Measurements from ENCODE around the gene UBE2N. TPM values are rescaled to one million over a fixed set of nuclear protein-coding genes. Genes with fewer than 3 reads are reported as not detected.
A peak's percentile ranks its signal among the peaks of the same experiment; 100 is the strongest.
"Not testable (repeated sequence)": the region's sequence is repeated elsewhere in the genome, so short reads cannot be mapped to it uniquely, and the experiment has no call there.

The UBE2N gene
- total RNA-seq, 2 experiments from 2014 or later = 159 to 170 TPM

DNA sequence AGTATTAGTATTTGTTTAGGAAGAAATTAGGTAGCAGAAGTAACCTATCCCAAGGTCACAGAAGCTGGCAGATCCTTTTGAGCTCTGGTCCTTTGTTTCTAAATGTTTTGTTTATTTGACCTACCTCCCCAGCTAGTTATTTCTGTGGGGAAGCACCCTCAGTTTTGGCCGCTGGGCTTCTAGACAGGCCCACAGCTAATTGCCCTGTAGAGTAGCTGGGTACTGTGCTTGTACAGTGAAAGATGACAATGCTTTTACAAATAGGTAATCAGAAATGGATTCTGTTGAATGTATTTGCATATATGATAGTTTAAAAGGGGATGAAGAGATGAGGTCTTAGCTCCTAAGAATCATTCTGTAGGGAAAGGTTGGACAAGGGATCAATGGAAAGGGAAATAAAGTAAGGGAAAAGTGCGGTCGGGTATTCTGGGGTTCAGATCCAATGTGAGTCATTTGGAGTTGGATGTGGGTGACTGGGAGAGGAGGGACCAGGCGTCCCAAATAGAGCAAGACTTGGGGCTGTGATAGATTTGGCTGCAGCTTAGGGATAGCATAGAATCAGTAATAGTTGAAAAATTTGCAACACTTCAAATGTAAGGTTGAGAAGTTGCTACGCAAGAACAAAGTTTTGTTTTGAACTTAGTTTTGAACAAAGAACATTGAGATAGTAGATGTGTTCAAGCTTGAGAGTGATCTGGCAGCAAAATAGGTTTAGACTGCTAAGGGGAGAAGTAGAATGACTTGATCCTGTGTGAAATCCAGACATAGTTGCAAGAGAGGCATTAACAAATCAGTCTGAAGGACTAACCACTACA, 60.4 kb downstream of the UBE2N start:
- H3K9me3 Mint-ChIP-seq = no peaks in the 10 kb centered on the region
- no peak for DNase-seq
- POLR2A ChIA-PET = interaction anchor here (1.0 to 2.5 kb wide), 7 partner anchors 18 to 452 kb away, joined by 3 to 10 read pairs (median 7); partner anchors contain the start of genes EEA1, MRPL42 and UBE2N
- H3K27ac Mint-ChIP-seq = no peak overlapping the region
- CTCF ChIA-PET = interaction anchor here (0.6 to 3.5 kb wide), 15 partner anchors 8 to 720 kb away, joined by 3 to 19 read pairs (median 4); no protein-coding TSS in a partner anchor
- peak overlapping the region; percentile 100 for H3K4me3 Mint-ChIP-seq
- H3K36me3 Mint-ChIP-seq (ENCODE audit: low read depth) = peaks cover 15% of the 10 kb centered on the region
- H3K27me3 Mint-ChIP-seq = peaks cover 2% of the 10 kb centered on the region
- peaks cover 38% of the 10 kb centered on the region for H3K4me1 Mint-ChIP-seq

DNA sequence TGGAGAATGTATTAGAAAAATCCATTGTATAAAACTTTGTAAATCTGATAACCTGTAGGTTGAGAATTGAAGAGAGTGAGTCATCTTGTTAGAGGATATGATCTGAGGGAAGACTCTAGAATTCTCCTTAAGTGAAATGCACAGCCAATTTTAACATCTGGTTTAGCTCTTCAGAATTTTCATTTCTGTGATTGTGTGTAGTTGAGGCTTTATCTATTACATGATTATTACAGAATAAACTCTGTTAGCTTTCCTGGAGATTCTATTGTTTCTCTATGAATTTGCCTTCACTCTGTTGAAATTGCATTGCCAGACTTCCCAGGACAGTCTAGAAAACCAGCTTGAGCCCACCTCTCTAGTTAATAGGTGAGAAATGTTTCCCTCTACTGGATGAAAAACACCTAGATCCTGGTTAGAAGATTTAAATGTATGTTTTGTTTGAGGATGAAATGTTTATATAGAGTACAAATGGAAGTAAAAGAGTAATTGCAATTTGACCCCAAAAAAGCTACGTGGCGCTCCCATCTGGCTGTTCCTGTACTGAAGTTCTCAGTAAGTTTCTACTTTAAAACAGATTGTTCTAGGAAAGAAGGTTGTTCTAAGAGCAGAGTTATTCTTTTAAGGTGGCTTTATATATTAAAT, 61.1 kb downstream of the UBE2N start:
- Mint-ChIP-seq H3K4me1 (peaks cover 38% of the 10 kb centered on the region), H3K27ac (peak overlapping the region; percentile 100), H3K4me3 (peak overlapping the region; percentile 100), H3K27me3 (peaks cover 2% of the 10 kb centered on the region), H3K36me3 (ENCODE audit: low read depth) (peaks cover 15% of the 10 kb centered on the region), H3K9me3 (no peaks in the 10 kb centered on the region)
- ChIA-PET POLR2A (interaction anchor here (0.9 to 2.5 kb wide), 10 partner anchors 8 to 451 kb away, joined by 3 to 10 read pairs (median 6); partner anchors contain the start of genes EEA1, MRPL42 and UBE2N), CTCF (interaction anchor here (0.6 to 3.5 kb wide), 11 partner anchors 9 to 454 kb away, joined by 3 to 19 read pairs (median 4); no protein-coding TSS in a partner anchor)
- DNase-seq = no peak

DNA sequence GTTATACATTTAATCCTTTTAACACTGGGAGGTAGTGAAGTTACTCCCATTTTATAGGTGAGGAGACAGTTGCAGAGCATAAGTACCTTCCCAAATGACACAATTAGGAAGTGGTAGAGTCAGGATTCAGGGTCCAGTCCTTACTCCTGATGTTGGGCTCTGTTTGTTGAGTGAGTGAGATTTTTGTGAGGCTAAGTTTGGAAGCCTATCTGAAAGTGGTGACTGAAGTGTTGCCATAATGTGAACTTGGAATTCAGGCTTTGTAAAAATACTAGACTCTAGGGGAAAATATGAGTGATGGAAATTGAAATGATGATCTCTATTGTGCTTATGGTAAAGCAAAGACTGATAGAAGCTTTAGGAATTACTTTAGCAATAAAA, 61.8 kb downstream of the UBE2N start:
- Mint-ChIP-seq H3K4me3 (peak overlapping the region; percentile 100), H3K4me1 (peaks cover 35% of the 10 kb centered on the region), H3K9me3 (no peaks in the 10 kb centered on the region), H3K27me3 (peaks cover 2% of the 10 kb centered on the region), H3K36me3 (ENCODE audit: low read depth) (peaks cover 9% of the 10 kb centered on the region), H3K27ac (peak overlapping the region; percentile 100)
- POLR2A ChIA-PET = interaction anchor here (0.9 to 2.5 kb wide), 8 partner anchors 9 to 451 kb away, joined by 4 to 10 read pairs (median 6); partner anchors contain the start of genes EEA1, MRPL42 and UBE2N
- DNase-seq = no peak
- CTCF ChIA-PET = interaction anchor here (0.6 to 3.5 kb wide), 9 partner anchors 15 to 392 kb away, joined by 3 to 19 read pairs (median 4); no protein-coding TSS in a partner anchor

DNA sequence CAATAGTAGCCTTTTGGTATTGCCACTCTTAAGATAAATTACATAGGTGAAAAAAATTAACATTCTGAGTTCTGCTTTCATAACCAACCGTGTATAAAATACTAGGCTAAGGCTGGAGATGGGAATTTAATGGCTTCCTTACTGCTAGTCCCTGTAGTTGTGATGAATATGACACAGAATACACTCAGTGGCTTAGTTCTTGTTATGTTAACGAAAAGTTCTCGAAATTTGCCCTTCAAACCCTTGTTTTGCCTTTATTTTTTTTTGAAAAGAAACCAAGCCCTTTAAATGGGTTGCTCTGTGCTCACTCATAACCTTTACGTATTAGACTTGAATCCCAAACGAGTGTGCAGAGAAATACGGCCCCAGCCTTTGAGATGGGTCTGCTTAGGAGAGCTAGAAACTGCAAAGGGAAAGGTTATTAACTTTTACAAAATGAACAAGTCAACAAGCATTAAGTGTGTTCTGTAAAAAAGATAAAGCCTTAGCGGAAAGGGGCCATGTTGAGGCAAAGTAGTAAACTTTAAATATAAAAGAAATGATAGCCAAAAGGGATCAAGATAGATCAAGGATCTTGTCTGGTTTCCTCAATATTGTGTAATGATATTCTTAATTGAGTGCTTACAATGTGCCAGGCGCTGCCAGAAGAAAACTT, 62.3 kb downstream of the UBE2N start:
- H3K9me3 Mint-ChIP-seq = no peaks in the 10 kb centered on the region
- H3K4me3 Mint-ChIP-seq = peak overlapping the region; percentile 100
- peaks cover 2% of the 10 kb centered on the region for H3K27me3 Mint-ChIP-seq
- ChIA-PET POLR2A (interaction anchor here (0.8 to 2.5 kb wide), 7 partner anchors 9 to 723 kb away, joined by 3 to 10 read pairs (median 6); partner anchors contain the start of gene UBE2N), CTCF (interaction anchor here (1.9 to 3.5 kb wide), 3 partner anchors 17 to 392 kb away, joined by 12 to 19 read pairs (median 18); no protein-coding TSS in a partner anchor)
- peaks cover 34% of the 10 kb centered on the region for H3K4me1 Mint-ChIP-seq
- H3K36me3 Mint-ChIP-seq (ENCODE audit: low read depth) = peaks cover 7% of the 10 kb centered on the region
- H3K27ac Mint-ChIP-seq = peak overlapping the region; percentile 100
- DNase-seq = no peak

DNA sequence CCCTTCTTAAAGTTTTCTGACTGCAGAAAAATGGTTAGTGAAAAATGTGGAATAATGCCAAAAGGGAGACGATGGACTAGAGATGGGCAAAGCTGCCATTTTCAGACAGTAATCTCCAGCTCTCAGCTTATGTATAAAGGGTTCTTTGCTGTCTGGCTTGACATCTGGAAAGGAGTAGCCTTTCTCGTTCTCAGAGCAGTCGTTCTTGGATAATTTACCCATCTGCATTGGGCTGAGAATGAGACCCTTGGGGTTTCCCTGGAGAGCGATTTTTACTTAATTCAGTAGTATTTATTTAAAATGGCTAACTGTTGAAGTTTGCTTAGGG, 62.8 kb downstream of the UBE2N start:
- DNase-seq = no peak
- ChIA-PET CTCF (interaction anchor here (2.5 to 3.5 kb wide), 2 partner anchors 18 to 391 kb away, joined by 18 to 19 read pairs; no protein-coding TSS in a partner anchor), POLR2A (interaction anchor here (0.8 to 2.4 kb wide), 5 partner anchors 25 to 723 kb away, joined by 3 to 7 read pairs (median 6); no protein-coding TSS in a partner anchor)
- peak overlapping the region; percentile 100 for H3K27ac Mint-ChIP-seq
- H3K27me3 Mint-ChIP-seq = peaks cover 2% of the 10 kb centered on the region
- H3K4me1 Mint-ChIP-seq = peaks cover 35% of the 10 kb centered on the region
- H3K36me3 Mint-ChIP-seq (ENCODE audit: low read depth) = peaks cover 7% of the 10 kb centered on the region
- H3K9me3 Mint-ChIP-seq = no peaks in the 10 kb centered on the region
- peak overlapping the region; percentile 100 for H3K4me3 Mint-ChIP-seq

DNA sequence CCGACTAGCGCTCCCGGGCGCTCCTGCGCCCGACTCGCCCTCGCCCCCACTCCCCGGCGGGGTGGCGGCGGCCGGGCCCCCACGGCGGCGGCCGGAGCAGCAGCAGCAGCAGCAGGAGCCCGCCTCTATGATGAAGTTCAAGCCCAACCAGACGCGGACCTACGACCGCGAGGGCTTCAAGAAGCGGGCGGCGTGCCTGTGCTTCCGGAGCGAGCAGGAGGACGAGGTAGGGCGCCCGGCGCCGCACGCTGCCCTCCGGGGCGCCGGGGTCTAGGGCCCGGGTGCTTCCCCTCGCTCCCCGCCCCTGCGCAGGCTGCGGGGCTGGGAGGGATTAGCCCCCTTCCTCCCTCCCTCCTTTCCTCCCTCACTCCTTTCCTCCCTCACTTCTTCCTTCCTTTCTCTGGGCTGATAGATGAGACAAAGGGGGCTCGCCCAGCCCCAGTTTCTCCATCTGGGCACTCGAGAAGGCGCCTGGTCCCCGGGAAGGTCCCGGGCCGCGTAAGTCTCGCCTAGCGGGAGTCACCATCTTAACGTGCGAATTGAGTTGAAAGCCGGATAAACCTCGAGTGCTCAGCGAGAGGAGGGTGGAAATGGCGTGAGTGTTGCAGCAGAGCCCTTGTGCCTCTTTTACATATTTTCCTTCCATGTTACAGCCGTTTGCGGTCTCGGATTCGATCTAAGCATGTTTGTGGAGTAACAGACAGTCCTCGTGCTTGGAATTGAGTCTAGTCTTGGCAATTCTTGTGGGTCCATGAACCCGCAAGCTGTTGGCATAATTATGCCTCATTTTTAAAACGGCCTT, 63.4 kb downstream of the UBE2N start:
- H3K27me3 Mint-ChIP-seq; H3K9me3 Mint-ChIP-seq; H3K36me3 Mint-ChIP-seq (ENCODE audit: low read depth): not testable (repeated sequence)
- POLR2A ChIA-PET = interaction anchor here (0.8 to 2.4 kb wide), 5 partner anchors 26 to 724 kb away, joined by 3 to 7 read pairs (median 6); no protein-coding TSS in a partner anchor
- peak overlapping the region; percentile 100 for H3K4me3 Mint-ChIP-seq
- peak; percentile 68 for DNase-seq
- H3K4me1 Mint-ChIP-seq = peaks cover 34% of the 10 kb centered on the region
- CTCF ChIA-PET = interaction anchor here (3.5 kb wide), 1 partner anchor 18 kb away, joined by 18 read pairs; no protein-coding TSS in a partner anchor
- H3K27ac Mint-ChIP-seq = peak overlapping the region; percentile 100

DNA sequence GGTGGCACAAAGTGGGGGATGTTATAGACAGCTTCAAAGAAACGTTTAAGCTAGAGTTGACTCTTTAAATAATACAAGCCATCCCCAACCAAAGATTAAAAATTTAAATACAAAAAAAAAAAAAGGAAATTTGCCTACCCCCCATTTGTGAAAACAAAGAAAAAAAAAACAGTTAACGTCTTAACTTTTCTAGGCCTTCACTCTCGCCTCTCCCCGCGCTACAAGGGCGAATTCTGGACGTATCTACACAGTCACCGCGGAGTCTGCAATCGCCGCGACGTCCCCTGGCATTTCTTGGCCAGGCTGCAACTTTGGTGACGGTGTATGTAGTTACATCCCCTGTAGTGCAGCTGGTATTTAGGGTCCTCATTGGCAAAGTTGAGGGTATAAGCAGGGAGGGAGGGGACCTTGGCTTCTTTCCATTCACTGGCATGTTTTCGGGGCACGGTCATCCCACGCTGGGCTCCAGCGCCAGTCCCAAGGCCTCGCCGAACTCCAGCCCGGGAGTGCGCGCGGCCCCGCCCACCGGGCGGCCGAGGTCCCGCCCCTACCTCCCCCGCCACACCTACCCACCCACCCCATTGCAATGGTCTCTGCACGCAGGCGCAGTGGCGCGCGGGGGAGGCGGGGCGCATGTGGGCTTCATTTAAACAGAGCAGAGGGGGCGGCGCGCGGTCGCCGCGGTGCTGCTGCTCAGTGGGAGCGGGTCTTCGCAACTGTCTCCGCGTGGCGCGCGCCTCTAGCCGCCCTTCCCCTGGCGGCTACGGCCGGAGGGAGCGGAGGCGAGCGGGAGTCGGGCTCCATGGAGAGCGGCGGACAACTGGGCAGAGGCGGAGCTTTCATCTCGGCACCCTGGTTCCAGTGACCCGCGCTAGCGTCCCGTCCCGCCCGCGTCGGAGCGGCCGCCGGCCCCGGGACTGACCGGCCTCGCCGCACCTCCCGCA, 64.2 kb downstream of the UBE2N start, which contains the start of gene NUDT4:
Gene NUDT4, plus strand, starts transcription at position 674 of the 944 bp plus-strand sequence. CDS start 398 bp downstream, outside the sequence.
- H3K27ac Mint-ChIP-seq = peak within 1 kb of the TSS; percentile 100
- peak; percentile 97 for DNase-seq
- no peaks in the 10 kb centered on the region for H3K9me3 Mint-ChIP-seq
- peaks cover 32% of the 10 kb centered on the region for H3K4me1 Mint-ChIP-seq
- H3K4me3 Mint-ChIP-seq = peak within 1 kb of the TSS; percentile 100
- CTCF ChIA-PET = interaction anchor here (0.7 to 1.1 kb wide), 4 partner anchors 19 to 724 kb away, joined by 3 read pairs; no protein-coding TSS in a partner anchor
- peaks cover 7% of the 10 kb centered on the region for H3K36me3 Mint-ChIP-seq (ENCODE audit: low read depth)
- H3K27me3 Mint-ChIP-seq = peaks cover 2% of the 10 kb centered on the region
- POLR2A ChIA-PET = interaction anchor here (1.1 kb wide), 1 partner anchor 14 kb away, joined by 3 read pairs; no protein-coding TSS in a partner anchor

DNA sequence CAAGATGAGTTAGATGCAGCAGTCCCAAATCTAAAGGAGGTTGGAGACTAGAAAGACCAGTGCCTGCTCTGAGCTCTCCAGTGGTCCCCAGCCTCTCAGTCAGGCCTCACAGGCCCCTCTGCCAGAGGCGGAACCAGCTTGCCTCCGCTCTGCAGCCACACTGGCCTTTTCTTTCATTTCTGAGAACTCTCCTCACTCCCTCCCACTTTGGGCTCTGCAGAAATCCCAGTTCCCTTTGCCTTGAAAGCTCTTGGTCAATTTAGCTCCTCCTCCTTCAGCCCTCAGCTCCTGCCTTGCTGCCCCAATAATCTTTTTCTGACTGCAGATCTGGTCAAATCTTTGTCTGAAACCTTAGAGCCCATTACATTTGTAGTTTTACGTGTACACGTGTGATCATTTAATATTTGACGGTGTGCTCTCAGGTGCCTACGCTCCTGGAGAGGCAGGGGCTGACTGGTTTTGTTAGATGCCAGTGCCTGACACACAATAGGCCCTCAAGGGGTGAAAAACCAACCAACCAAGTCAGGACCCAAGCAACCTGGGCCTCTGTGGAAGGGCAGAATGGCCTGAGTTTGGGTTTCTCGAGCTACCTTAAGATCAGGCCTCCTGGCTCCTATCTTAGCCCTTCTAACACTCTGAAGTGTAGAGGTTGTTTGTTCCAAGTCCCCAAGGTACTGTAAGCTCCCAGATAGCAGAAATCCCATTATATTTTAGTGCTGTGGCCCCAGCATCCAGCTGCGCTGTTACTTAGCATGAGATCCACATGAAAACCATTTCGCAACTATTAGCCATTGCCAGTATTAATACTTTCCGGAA, 65.1 kb downstream of the UBE2N start:
- CTCF ChIA-PET = interaction anchor here (0.7 to 1.1 kb wide), 4 partner anchors 20 to 725 kb away, joined by 3 read pairs; no protein-coding TSS in a partner anchor
- DNase-seq = no peak
- POLR2A ChIA-PET = interaction anchor here (1.1 kb wide), 1 partner anchor 13 kb away, joined by 3 read pairs; no protein-coding TSS in a partner anchor
- Mint-ChIP-seq H3K9me3 (no peaks in the 10 kb centered on the region), H3K4me3 (no peak overlapping the region), H3K4me1 (peaks cover 27% of the 10 kb centered on the region), H3K27me3 (peaks cover 4% of the 10 kb centered on the region), H3K27ac (no peak overlapping the region), H3K36me3 (ENCODE audit: low read depth) (peaks cover 7% of the 10 kb centered on the region)

DNA sequence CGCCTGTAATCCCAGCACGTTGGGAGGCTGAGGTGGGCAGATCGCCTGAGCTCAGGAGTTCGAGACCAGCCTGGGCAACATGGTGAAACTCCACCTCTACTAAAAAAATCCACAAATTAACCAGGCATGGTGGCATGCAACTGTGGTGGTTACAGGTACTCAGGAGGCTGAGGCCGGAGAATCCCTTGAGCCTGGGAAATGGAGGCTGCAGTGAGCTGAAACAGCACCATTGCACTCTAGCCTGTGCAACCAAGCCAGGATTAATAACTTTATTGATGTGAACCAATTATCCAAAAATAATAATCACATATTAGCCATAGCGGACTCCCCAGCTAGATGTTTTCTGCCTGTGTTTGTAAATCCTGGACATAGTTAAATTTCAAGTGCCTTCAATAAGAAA, 65.8 kb downstream of the UBE2N start:
- ChIA-PET CTCF (interaction anchor here (0.6 kb wide), 1 partner anchor 12 kb away, joined by 3 read pairs; no protein-coding TSS in a partner anchor), POLR2A (no interaction called here)
- Mint-ChIP-seq H3K9me3 (no peaks in the 10 kb centered on the region), H3K36me3 (ENCODE audit: low read depth) (peaks cover 2% of the 10 kb centered on the region), H3K27me3 (peaks cover 4% of the 10 kb centered on the region), H3K4me3 (no peak overlapping the region), H3K27ac (no peak overlapping the region), H3K4me1 (peaks cover 19% of the 10 kb centered on the region)
- no peak for DNase-seq

Measured in activated CD4-positive, alpha-beta memory T cell treated with anti-CD3 and anti-CD28 coated beads, Interleukin-2, amount 10 ng/mL, durations not matched to agents 7 days and 5 days (primary cell).